H1 (cell line): Measurements from ENCODE around the gene SLTM. TPM values are rescaled to one million over a fixed set of nuclear protein-coding genes. Genes with fewer than 3 reads are reported as not detected.

Experiments used
- CTCF ChIA-PET: fragments of 300-600 bp; sonication (Branson Sonifier 250); formaldehyde crosslinking; loops from one replicate; lab custom pipeline; 2021; ENCODE audit not compliant: partially characterized antibody; lab: Charles Lee
- POLR2A ChIA-PET: fragments of 300-600 bp; sonication (Branson Sonifier 250); formaldehyde crosslinking; loops from one replicate; lab custom pipeline; 2021; ENCODE audit warnings: inconsistent platforms; ENCODE audit not compliant: partially characterized antibody; lab: Charles Lee
- DNase-seq, 2 experiments: peaks; one replicate each; pipeline versions ENCODE4 v3.0.0 to v3.0.0-alpha.2; 2010 to 2022; ENCODE audit warnings: low spot score in 2 of 2, low read depth in 1 of 2, mixed read lengths in 1 of 2
- FAIRE-seq: peaks from 2 replicates; lab custom pipeline; 2011; peaks lifted over from hg19 to GRCh38; lab: Jason Lieb, UNC
- H2AFZ ChIP-seq: 2 replicates; pipeline ENCODE4 v1.8.1; 2012; ENCODE audit warnings: low read length, inconsistent platforms
- H2AK5ac ChIP-seq: 2 replicates; pipeline ENCODE4 v1.6.1; 2013; ENCODE audit warnings: low read depth, low read length
- H2BK120ac ChIP-seq: replicated peaks from 2 replicates; pipeline ENCODE3; 2013; ENCODE audit warnings: low read depth, low read length, inconsistent platforms
- H2BK12ac ChIP-seq: 2 replicates; pipeline ENCODE4 v1.6.1; 2013; ENCODE audit warnings: low read depth, low read length
- H2BK15ac ChIP-seq: 2 replicates; pipeline ENCODE4 v1.6.1; 2013; ENCODE audit warnings: low read length
- H2BK20ac ChIP-seq: 2 replicates; pipeline ENCODE4 v1.6.1; 2013; ENCODE audit warnings: low read length
- H2BK5ac ChIP-seq: 2 replicates; pipeline ENCODE4 v1.6.1; 2013; ENCODE audit warnings: low read depth, low read length
- H3K14ac ChIP-seq: 2 replicates; pipeline ENCODE4 v1.6.1; 2013; ENCODE audit warnings: inconsistent platforms; ENCODE audit not compliant: insufficient read length
- H3K18ac ChIP-seq: 2 replicates; pipeline ENCODE4 v1.6.1; 2013; ENCODE audit warnings: low read length; ENCODE audit errors: extremely low read depth
- H3K23ac ChIP-seq: 2 replicates; pipeline ENCODE4 v1.6.1; 2013; ENCODE audit warnings: inconsistent platforms; ENCODE audit not compliant: insufficient read length
- H3K23me2 ChIP-seq: 2 replicates; pipeline ENCODE4 v1.6.1; 2013; ENCODE audit warnings: low read depth, low read length
- H3K27ac ChIP-seq: 2 replicates; pipeline ENCODE4 v1.6.1; 2011; ENCODE audit warnings: low read depth, low read length, inconsistent platforms
- H3K27me3 ChIP-seq, 4 experiments: replicated peaks in 1 of 4; 1 replicate in 1 of 4; 2 replicates in 3 of 4; pipeline versions ENCODE4 v1.6.1 to v1.8.1; 2011 to 2013; ENCODE audit warnings: low read length in 3 of 4, mild to moderate bottlenecking in 3 of 4, inconsistent platforms in 2 of 4, mixed read lengths in 2 of 4, moderate library complexity in 1 of 4; ENCODE audit not compliant: control insufficient read depth in 3 of 4, insufficient read depth in 3 of 4; ENCODE audit errors: extremely low read depth in 1 of 4
- H3K36me3 ChIP-seq, 4 experiments: 2 replicates each; pipeline versions ENCODE4 v1.6.1 to v1.8.1; 2011 to 2013; ENCODE audit warnings: mild to moderate bottlenecking in 4 of 4, low read length in 3 of 4, moderate library complexity in 2 of 4, control low read depth in 1 of 4, inconsistent platforms in 1 of 4; ENCODE audit not compliant: insufficient read depth in 4 of 4, control insufficient read depth in 2 of 4
- H3K4ac ChIP-seq: replicated peaks from 2 replicates; pipeline ENCODE3; 2013; ENCODE audit warnings: low read length, low read depth, mixed read lengths, inconsistent platforms; ENCODE audit not compliant: insufficient read length
- H3K4me1 ChIP-seq, 4 experiments: replicated peaks in 1 of 4; 1 replicate in 1 of 4; 2 replicates in 3 of 4; pipeline versions ENCODE4 v1.6.1 to v1.8.1; 2011 to 2013; ENCODE audit warnings: low read length in 3 of 4, inconsistent platforms in 2 of 4, mixed read lengths in 1 of 4; ENCODE audit not compliant: insufficient read depth in 4 of 4, control insufficient read depth in 3 of 4
- H3K4me2 ChIP-seq, 2 experiments: 2 replicates each; pipeline versions ENCODE4 v1.6.1 to v1.8.1; 2011 to 2013; ENCODE audit warnings: low read depth in 2 of 2, low read length in 2 of 2, control low read depth in 1 of 2, inconsistent platforms in 1 of 2, mild to moderate bottlenecking in 1 of 2; ENCODE audit not compliant: insufficient read depth in 1 of 2
- H3K4me3 ChIP-seq, 4 experiments: fragments of 200-600, 300-600 bp in 1 of 4; sonication (generic), shearing (Covaris generic), sonication (Bioruptor Twin) in 1 of 4; 2 replicates each; pipeline versions ENCODE4 v1.5.1 to v1.8.1; 2011 to 2016; ENCODE audit warnings: low read length in 4 of 4, low read depth in 3 of 4, control low read depth in 2 of 4, inconsistent platforms in 2 of 4, mild to moderate bottlenecking in 2 of 4, mixed read lengths in 1 of 4, moderate library complexity in 1 of 4; ENCODE audit not compliant: insufficient read depth in 2 of 4; ENCODE audit errors: extremely low read depth in 1 of 4
- H3K56ac ChIP-seq: replicated peaks from 2 replicates; pipeline ENCODE3; 2013; ENCODE audit warnings: low read depth, mild to moderate bottlenecking, mixed read lengths, low read length, inconsistent platforms; ENCODE audit not compliant: insufficient read length
- H3K79me1 ChIP-seq: 2 replicates; pipeline ENCODE4 v1.6.1; 2013; ENCODE audit warnings: low read depth, low read length, control low read depth
- H3K79me2 ChIP-seq, 2 experiments: 2 replicates each; pipeline versions ENCODE4 v1.6.1 to v1.8.1; 2012 to 2013; ENCODE audit warnings: low read length in 2 of 2, mild to moderate bottlenecking in 2 of 2, inconsistent platforms in 1 of 2; ENCODE audit not compliant: insufficient read depth in 2 of 2, control insufficient read depth in 1 of 2
- H3K9ac ChIP-seq, 4 experiments: replicated peaks in 1 of 4; 1 replicate in 1 of 4; 2 replicates in 3 of 4; pipeline versions ENCODE4 v1.6.1 to v1.8.1; 2011 to 2013; ENCODE audit warnings: low read depth in 3 of 4, low read length in 3 of 4, control low read depth in 2 of 4, mild to moderate bottlenecking in 2 of 4, moderate library complexity in 2 of 4, inconsistent platforms in 1 of 4; ENCODE audit errors: extremely low read depth in 1 of 4
- H3K9me3 ChIP-seq, 2 experiments: 2 replicates each; pipeline versions ENCODE4 v1.6.1 to v1.8.1; 2012 to 2013; ENCODE audit warnings: mild to moderate bottlenecking in 2 of 2, moderate library complexity in 2 of 2, control low read depth in 1 of 2, inconsistent platforms in 1 of 2, low read depth in 1 of 2, low read length in 1 of 2, mixed read lengths in 1 of 2; ENCODE audit not compliant: insufficient read depth in 2 of 2
- H4K20me1 ChIP-seq, 2 experiments: replicated peaks in 1 of 2; 2 replicates each; pipeline versions ENCODE3 to v1.8.1; 2011 to 2013; ENCODE audit warnings: inconsistent platforms in 2 of 2, low read length in 2 of 2, mild to moderate bottlenecking in 1 of 2; ENCODE audit not compliant: insufficient read depth in 2 of 2, control insufficient read depth in 1 of 2
- H4K5ac ChIP-seq: 2 replicates; pipeline ENCODE4 v1.6.1; 2013; ENCODE audit warnings: low read length, low read depth, mixed read lengths, inconsistent platforms; ENCODE audit not compliant: insufficient read length
- H4K8ac ChIP-seq: 2 replicates; pipeline ENCODE4 v1.8.0; 2013; ENCODE audit warnings: mild to moderate bottlenecking, moderate library complexity, low read length, inconsistent platforms; ENCODE audit not compliant: insufficient read depth; ENCODE audit errors: extremely low read depth
- H4K91ac ChIP-seq: replicated peaks from 2 replicates; pipeline ENCODE3; 2013; ENCODE audit warnings: low read length, mixed read lengths, inconsistent platforms; ENCODE audit not compliant: insufficient read length
- BRCA1 ChIP-seq: IDR thresholded peaks from 2 replicates; pipeline ENCODE4 v1.6.1; 2012; ENCODE audit warnings: low read depth, low read length, improper control_type of control experiment
- POLR2AphosphoS5 ChIP-seq: IDR thresholded peaks from 2 replicates; pipeline ENCODE4 v1.6.1; 2011; ENCODE audit warnings: low read depth, low read length
- WGBS, 2 experiments: shearing (Covaris generic) in 1 of 2; methylation state at CpG; one replicate each; pipeline versions ENCODE4 v1.1.6 to v1.1.7; 2013 to 2015; ENCODE audit warnings: low lambda C conversion rate in 2 of 2, mixed read lengths in 2 of 2, inconsistent platforms in 1 of 2, low coverage in 1 of 2, missing lambda C conversion rate in 1 of 2; ENCODE audit not compliant: insufficient replicate concordance in 2 of 2, insufficient coverage in 1 of 2, insufficient read length in 1 of 2; ENCODE audit errors: extremely low coverage in 1 of 2, missing lambda C conversion rate in 1 of 2; 5-methylcytosine and 5-hydroxymethylcytosine counted together
- polyA plus RNA-seq, 7 experiments: library from polyadenylated mRNA; depleted of rRNA in 3 of 7; stranded (reverse) in 5 of 7; unstranded in 2 of 7; fragments of >200 nt in 5 of 7; fragments of 200-250 nt in 2 of 7; gene quantifications; 1 replicate in 5 of 7; 2 replicates in 1 of 7; 4 replicates in 1 of 7; pipeline versions ENCODE4 v1.2.1 to v1.2.3, GENCODE V29; 2011 to 2013; ENCODE audit warnings: missing spikeins in 2 of 7, mixed read lengths in 2 of 7
- total RNA-seq: library from RNA; stranded (reverse); fragmentation: NEBNext Ultra II Directional; extraction: Animal tissue kit (Norgen Biotek cat#: 25700); gene quantifications from 2 replicates; pipeline ENCODE4 v1.2.1, GENCODE V29; 2021

SLTM gene
- total and polyA plus RNA-seq, 2 of the 8 experiments (the other 6 are each of a cell fraction or from before 2014, with no cell fraction given) = 30.8 to 149 TPM

DNA sequence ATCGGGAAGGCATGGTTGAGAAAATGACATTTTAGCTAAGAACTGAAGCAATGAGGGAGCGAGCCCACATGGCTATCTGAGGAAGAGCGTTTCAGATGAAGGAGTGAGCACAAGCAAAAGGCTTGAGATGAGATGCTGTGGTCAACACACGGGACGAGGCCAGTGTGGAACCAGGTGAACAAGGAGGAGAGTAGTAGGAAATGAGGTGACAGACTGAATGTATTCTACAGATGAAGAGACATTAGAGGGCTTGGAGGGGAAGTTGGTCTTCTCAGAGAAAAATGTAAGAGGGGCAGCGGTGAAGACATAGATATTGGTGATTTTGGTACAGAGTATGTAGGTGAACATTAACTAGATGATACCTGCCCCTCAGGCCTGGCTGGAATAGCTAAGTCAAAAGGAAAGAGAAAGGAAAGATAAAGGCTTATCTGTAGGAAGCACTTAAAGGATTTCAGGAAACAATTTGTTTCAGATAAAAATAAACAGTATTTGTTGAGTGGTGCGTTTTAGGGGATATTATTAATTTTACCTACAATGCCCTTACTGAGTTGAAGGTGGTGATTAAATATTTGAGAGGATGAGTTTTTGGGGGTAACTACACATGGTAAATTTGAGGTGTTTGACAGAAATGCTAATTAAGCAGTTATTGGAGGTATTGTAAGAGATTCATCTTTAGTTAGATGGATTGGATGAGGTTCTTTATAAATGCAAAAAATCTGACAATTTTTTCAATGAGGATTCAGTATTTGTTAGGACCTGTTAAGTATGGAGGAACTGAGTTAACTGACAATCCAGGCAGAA, 57.0 kb downstream of the SLTM start:
- H4K20me1 ChIP-seq = peaks cover 0 to 1% of the 10 kb centered on the region in 2 experiments
- H3K9me3 ChIP-seq = no peaks in the 10 kb centered on the region
- no peak overlapping the region for H2BK15ac ChIP-seq
- no peaks in the 10 kb centered on the region for H3K79me2 ChIP-seq
- no peaks in the 10 kb centered on the region for H3K27me3 ChIP-seq
- H3K4me3 ChIP-seq = no peak overlapping the region
- no peak for DNase-seq
- ChIA-PET POLR2A (interaction anchor here (0.6 to 5.3 kb wide), 6 partner anchors 9 to 495 kb away, joined by 3 to 46 read pairs (median 3); no protein-coding TSS in a partner anchor), CTCF (interaction anchor here (1.0 to 1.6 kb wide), 3 partner anchors 8 to 73 kb away, joined by 3 to 7 read pairs (median 3); no protein-coding TSS in a partner anchor)
- no peak overlapping the region for H4K91ac ChIP-seq
- H3K9ac ChIP-seq = no peak overlapping the region
- H3K36me3 ChIP-seq = peaks cover 14 to 41% (median 28%) of the 10 kb centered on the region in 4 experiments
- no peaks in the 10 kb centered on the region for H3K4me1 ChIP-seq
- H2BK120ac ChIP-seq = no peak overlapping the region
- H4K5ac ChIP-seq = no peak overlapping the region
- H3K14ac ChIP-seq = no peak overlapping the region
- H3K79me1 ChIP-seq = no peaks in the 10 kb centered on the region; the same call in none of the 2 replicates
- no peak for FAIRE-seq
- peak overlapping the region; percentile 52; the same call in 1 of the 2 replicates for H2BK5ac ChIP-seq
- no peak overlapping the region for H2BK20ac ChIP-seq
- no peak overlapping the region for H2BK12ac ChIP-seq
- TF ChIP-seq POLR2AphosphoS5 (peak; percentile 50), BRCA1 (no peak)
- no peak overlapping the region for H2AK5ac ChIP-seq
- H2AFZ ChIP-seq = no peak overlapping the region
- no peak overlapping the region for H3K4ac ChIP-seq
- no peak overlapping the region for H3K27ac ChIP-seq
- no peak overlapping the region for H3K4me2 ChIP-seq
- no peak overlapping the region for H3K56ac ChIP-seq
- 86% methylated on average over 7 of the region's 7 CpGs; no CpG with 5 or more reads in 1 of the 2 experiments for WGBS, 2 experiments
- no peak overlapping the region for H4K8ac ChIP-seq
- no peak overlapping the region; the same call in 1 of the 2 replicates for H3K18ac ChIP-seq
- H3K23me2 ChIP-seq = 0 out of 2 replicates have a peak, but pooled peaks cover 2% of the 10 kb centered on the region
- H3K23ac ChIP-seq = no peak overlapping the region
